ENCODE data around the gene CCDC91.
A peak's percentile ranks its signal among the peaks of the same experiment; 100 is the strongest.

CCDC91 gene

GRCh38 chr12:28421374-28421773 is 231.1 kb downstream of the CCDC91 start:
- CTCF ChIA-PET = no interaction called here

GRCh38 chr12:28424965-28425364 is 234.7 kb downstream of the CCDC91 start:
- TF ChIP-seq RBAK (tag by site-specific recombination; IDR thresholded peaks at IDR 0.05) (no peak), KLF10 (tag by site-specific recombination; IDR thresholded peaks at IDR 0.05) (no peak), ZNF391 (tag by site-specific recombination; IDR thresholded peaks at IDR 0.05; ENCODE audit: borderline replicate concordance, low read depth) (no peak), ZNF221 (tag by site-specific recombination; IDR thresholded peaks at IDR 0.05; ENCODE audit: borderline replicate concordance) (no peak), ZBTB1 (tag by site-specific recombination; IDR thresholded peaks at IDR 0.05) (no peak), ZNF449 (tag by site-specific recombination; IDR thresholded peaks at IDR 0.05) (no peak), ZNF585B (tag by site-specific recombination; IDR thresholded peaks at IDR 0.05) (no peak), ZNF26 (tag by site-specific recombination; IDR thresholded peaks at IDR 0.05) (no peak), HIC1 (tag by site-specific recombination; IDR thresholded peaks at IDR 0.05) (no peak), BCL11B (tag by site-specific recombination; IDR thresholded peaks at IDR 0.05; ENCODE audit: low read depth) (no peak)
- POLR2A ChIA-PET = no interaction called here
- Histone ChIP-seq H3K4me3 (ENCODE audit: low read depth, low read length) (no peak overlapping the region), H3K4me1 (ENCODE audit: control insufficient read depth, insufficient read depth, low read length) (no peaks in the 10 kb centered on the region), H3K9me3 (ENCODE audit: control insufficient read depth, insufficient read depth, low read depth, low read length) (no peaks in the 10 kb centered on the region), H3K36me3 (ENCODE audit: control insufficient read depth in 2 of 2, insufficient read depth in 1 of 2, low read length in 2 of 2) (no peaks in the 10 kb centered on the region), H3K27ac (ENCODE audit: extremely low read depth, low read depth, low read length) (no peak overlapping the region)
- CTCF ChIA-PET = interaction anchor here (0.7 kb wide), 1 partner anchor 442 kb away, joined by 4 read pairs; no protein-coding TSS in a partner anchor

More at GRCh38 chr12:28421374-28421773, 231.1 kb downstream of the CCDC91 start:
- H3K9me3 ChIP-seq (ENCODE audit: control insufficient read depth, insufficient read depth, low read depth, low read length) = no peaks in the 10 kb centered on the region
- peak; percentile 79 for TF ChIP-seq ZNF146 (tag by site-specific recombination; IDR thresholded peaks at IDR 0.05)
- no peak for TF ChIP-seq ZNF639 (tag by site-specific recombination; IDR thresholded peaks at IDR 0.05)
- TF ChIP-seq ZFHX2 (tag by site-specific recombination; conservative IDR thresholded peaks at IDR 0.05) = no peak
- TF ChIP-seq TCF7L2 (IDR thresholded peaks at IDR 0.05; ENCODE audit: borderline replicate concordance, low read depth, low read length) = no peak
- no peak for TF ChIP-seq ZNF155 (tag by site-specific recombination; IDR thresholded peaks at IDR 0.05)
- no peak overlapping the region for H3K27ac ChIP-seq (ENCODE audit: extremely low read depth, low read depth, low read length)
- no peaks in the 10 kb centered on the region for H3K36me3 ChIP-seq (ENCODE audit: control insufficient read depth in 2 of 2, insufficient read depth in 1 of 2, low read length in 2 of 2)
- H3K4me3 ChIP-seq (ENCODE audit: low read depth, low read length) = no peak overlapping the region
- POLR2A ChIA-PET = no interaction called here
- no peaks in the 10 kb centered on the region for H3K4me1 ChIP-seq (ENCODE audit: control insufficient read depth, insufficient read depth, low read length)

GRCh38 chr12:28425526-28425925 is 235.3 kb downstream of the CCDC91 start:
- H3K27ac ChIP-seq (ENCODE audit: extremely low read depth, low read depth, low read length) = no peak overlapping the region
- POLR2A ChIA-PET = no interaction called here
- no peaks in the 10 kb centered on the region for H3K36me3 ChIP-seq (ENCODE audit: control insufficient read depth in 2 of 2, insufficient read depth in 1 of 2, low read length in 2 of 2)
- H3K4me1 ChIP-seq (ENCODE audit: control insufficient read depth, insufficient read depth, low read length) = no peaks in the 10 kb centered on the region
- CTCF ChIA-PET = interaction anchor here (0.6 kb wide), 1 partner anchor 459 kb away, joined by 3 read pairs; no protein-coding TSS in a partner anchor
- TF ChIP-seq GLI4 (tag by site-specific recombination; IDR thresholded peaks at IDR 0.05) (no peak), ZNF24 (tag by site-specific recombination; IDR thresholded peaks at IDR 0.05) (no peak), ZSCAN18 (tag by site-specific recombination; IDR thresholded peaks at IDR 0.05) (no peak), ZNF18 (tag by site-specific recombination; IDR thresholded peaks at IDR 0.05) (no peak), PRDM1 (tag by site-specific recombination; IDR thresholded peaks at IDR 0.05) (0 out of 2 replicates have a peak, but pooled peaks have one; percentile 40)
- H3K4me3 ChIP-seq (ENCODE audit: low read depth, low read length) = no peak overlapping the region
- H3K9me3 ChIP-seq (ENCODE audit: control insufficient read depth, insufficient read depth, low read depth, low read length) = no peaks in the 10 kb centered on the region

Data from HEK293 (cell line).